Activated naive CD8-positive, alpha-beta T cell treated with anti-CD3 and anti-CD28 coated beads for 36 hours (primary cell): ENCODE data around the gene ADAMTS3. TPM values are rescaled to one million over a fixed set of nuclear protein-coding genes. Genes with fewer than 3 reads are reported as not detected.

Experiments
- DNase-seq: peaks from one replicate; pipeline ENCODE4 v3.0.0; 2021
- H3K27ac Mint-ChIP-seq: one replicate; pipeline ENCODE4 v1.8.0; 2022; ENCODE audit warnings: mild to moderate bottlenecking, moderate library complexity, mixed read lengths
- H3K27me3 Mint-ChIP-seq: one replicate; pipeline ENCODE4 v1.8.0; 2022; ENCODE audit warnings: mild to moderate bottlenecking, mixed read lengths
- H3K36me3 Mint-ChIP-seq: one replicate; pipeline ENCODE4 v1.8.0; 2021; ENCODE audit warnings: mild to moderate bottlenecking, mixed read lengths
- H3K4me1 Mint-ChIP-seq: one replicate; pipeline ENCODE4 v1.8.0; 2021; ENCODE audit warnings: mixed read lengths
- H3K4me3 Mint-ChIP-seq: one replicate; pipeline ENCODE4 v1.8.0; 2022; ENCODE audit warnings: mild to moderate bottlenecking, moderate library complexity, mixed read lengths
- H3K9me3 Mint-ChIP-seq: one replicate; pipeline ENCODE4 v1.8.0; 2022; ENCODE audit warnings: mixed read lengths
- total RNA-seq, 2 experiments: library from RNA; stranded (reverse); gene quantifications; one replicate each; pipeline ENCODE4 v1.2.3, GENCODE V29; 2021

The ADAMTS3 gene
- total RNA-seq, 2 experiments from 2014 or later, result not detected

- no peak for DNase-seq
- no peaks in the 10 kb centered on the region for H3K36me3 Mint-ChIP-seq
- no peak overlapping the region for H3K27ac Mint-ChIP-seq
- peaks cover 1% of the 10 kb centered on the region for H3K4me1 Mint-ChIP-seq
- H3K4me3 Mint-ChIP-seq, result no peak overlapping the region
- H3K27me3 Mint-ChIP-seq, result peaks cover 6% of the 10 kb centered on the region
- H3K9me3 Mint-ChIP-seq, result no peaks in the 10 kb centered on the region
Observed at GRCh38 chr4:72527038-72527646, 41.9 kb downstream of the ADAMTS3 start.

DNA sequence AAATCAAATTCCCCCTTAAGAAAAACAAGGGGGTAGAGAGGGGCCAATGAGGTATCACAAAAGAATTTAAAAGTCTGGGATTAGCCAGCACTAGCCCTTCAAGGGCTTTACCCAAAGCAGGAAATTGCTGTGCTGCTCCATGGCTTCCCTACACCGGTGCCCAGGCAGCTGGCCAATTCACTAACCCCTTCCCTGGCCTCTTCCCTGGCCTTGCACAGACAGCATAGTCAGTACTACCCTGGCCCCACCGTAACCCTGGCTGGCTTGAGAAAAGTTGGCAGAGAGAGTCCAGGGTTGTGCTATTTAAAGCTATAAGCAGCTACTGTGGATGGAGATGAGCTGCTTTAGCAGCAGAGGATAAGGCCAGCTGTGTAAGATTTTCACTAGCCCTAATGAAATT lies 43.1 kb downstream of the ADAMTS3 start:
- Mint-ChIP-seq H3K4me1 (peaks cover 1% of the 10 kb centered on the region), H3K4me3 (no peak overlapping the region), H3K36me3 (no peaks in the 10 kb centered on the region), H3K27ac (no peak overlapping the region), H3K27me3 (peaks cover 6% of the 10 kb centered on the region), H3K9me3 (no peaks in the 10 kb centered on the region)
- no peak for DNase-seq

GRCh38 chr4:72522440-72522839 lies 46.6 kb downstream of the ADAMTS3 start:
- Mint-ChIP-seq H3K4me1 (peaks cover 1% of the 10 kb centered on the region), H3K4me3 (no peak overlapping the region), H3K9me3 (peaks cover 2% of the 10 kb centered on the region), H3K36me3 (no peaks in the 10 kb centered on the region), H3K27me3 (peaks cover 6% of the 10 kb centered on the region), H3K27ac (no peak overlapping the region)
- DNase-seq, result no peak

DNA sequence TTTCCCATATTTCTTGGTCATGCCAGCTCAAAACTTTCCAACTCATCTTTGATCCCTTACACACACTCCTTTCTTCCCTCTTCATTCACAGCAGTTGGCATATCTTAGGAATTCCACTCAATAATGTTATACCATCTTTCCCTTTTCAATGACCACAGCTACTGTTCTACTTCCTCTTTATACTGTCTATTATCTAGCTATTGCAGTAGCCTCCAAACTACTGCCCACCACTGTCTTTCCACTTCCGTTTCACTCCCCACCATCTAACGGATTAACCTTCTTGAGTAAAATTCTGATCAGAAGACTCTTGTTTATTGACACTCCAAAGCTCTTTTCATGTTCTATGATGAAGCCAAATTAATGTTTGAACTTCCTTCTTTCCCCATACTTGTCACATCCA lies 55.8 kb downstream of the ADAMTS3 start:
- no peak for DNase-seq
- Mint-ChIP-seq H3K27ac (no peak overlapping the region), H3K4me3 (no peak overlapping the region), H3K36me3 (no peaks in the 10 kb centered on the region), H3K27me3 (no peaks in the 10 kb centered on the region), H3K9me3 (peaks cover 3% of the 10 kb centered on the region), H3K4me1 (no peaks in the 10 kb centered on the region)

DNA sequence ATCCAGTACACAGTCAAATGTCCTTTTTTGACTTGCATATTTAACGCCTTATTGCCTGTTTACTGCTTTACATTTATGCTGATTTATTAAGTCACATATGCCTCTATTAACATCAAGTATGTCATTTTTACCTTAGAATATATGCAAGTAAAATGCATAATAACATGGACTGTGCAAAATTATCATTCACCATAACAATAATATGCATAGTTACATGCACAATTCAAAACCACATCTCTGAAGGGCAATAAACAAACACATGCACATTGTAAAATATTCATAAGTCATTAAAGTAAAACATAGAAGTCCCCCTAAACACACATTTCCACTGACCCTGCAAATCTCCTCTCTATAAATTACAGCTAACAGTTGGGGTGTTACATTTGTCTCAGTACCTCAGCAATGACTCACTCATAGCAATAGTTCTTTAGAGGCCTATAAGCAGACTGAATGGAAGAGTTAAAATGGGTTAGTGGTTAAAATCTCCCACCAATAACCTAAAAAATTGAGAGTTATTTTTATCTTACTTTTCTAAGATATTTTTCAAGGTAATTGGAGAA lies 61.1 kb downstream of the ADAMTS3 start:
- Mint-ChIP-seq H3K4me1 (no peaks in the 10 kb centered on the region), H3K4me3 (no peak overlapping the region), H3K27me3 (peaks cover 9% of the 10 kb centered on the region)

GRCh38 chr4:72507167-72507566 lies 61.9 kb downstream of the ADAMTS3 start:
- DNase-seq, result no peak
- Mint-ChIP-seq H3K4me1 (no peaks in the 10 kb centered on the region), H3K27ac (no peak overlapping the region), H3K9me3 (peaks cover 2% of the 10 kb centered on the region), H3K36me3 (no peaks in the 10 kb centered on the region), H3K27me3 (peaks cover 9% of the 10 kb centered on the region), H3K4me3 (no peak overlapping the region)

More for the DNA sequence above, 61.1 kb downstream of the ADAMTS3 start:
- Mint-ChIP-seq H3K27ac (no peak overlapping the region), H3K9me3 (peaks cover 2% of the 10 kb centered on the region), H3K36me3 (no peaks in the 10 kb centered on the region)
- no peak for DNase-seq

GRCh38 chr4:72505314-72505744 lies 63.7 kb downstream of the ADAMTS3 start:
- H3K4me1 Mint-ChIP-seq, result no peaks in the 10 kb centered on the region

DNA sequence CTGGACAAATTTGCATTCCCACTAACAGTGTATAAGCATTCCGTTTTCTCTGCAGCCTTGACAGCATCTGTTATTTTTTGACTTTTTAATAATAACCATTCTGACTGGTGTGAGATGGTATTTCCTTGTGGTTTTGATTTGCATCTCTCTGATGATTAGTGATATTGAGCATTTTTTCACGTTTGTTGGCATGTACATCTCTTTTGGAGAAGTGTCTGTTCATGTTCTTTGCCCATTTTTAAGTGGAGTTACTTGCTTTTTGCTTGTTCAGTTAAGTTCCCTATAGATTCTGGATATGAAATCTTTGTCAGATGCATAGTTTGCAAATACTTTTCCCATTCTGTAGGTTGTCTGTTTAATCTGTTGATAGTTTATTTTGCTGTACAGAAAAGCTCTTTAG lies 68.8 kb downstream of the ADAMTS3 start:
- no peak for DNase-seq
- H3K4me1 Mint-ChIP-seq, result no peaks in the 10 kb centered on the region
- H3K9me3 Mint-ChIP-seq, result peaks cover 1% of the 10 kb centered on the region
- H3K36me3 Mint-ChIP-seq, result no peaks in the 10 kb centered on the region
- H3K27me3 Mint-ChIP-seq, result no peaks in the 10 kb centered on the region
- H3K4me3 Mint-ChIP-seq, result no peak overlapping the region
- H3K27ac Mint-ChIP-seq, result no peak overlapping the region

More at GRCh38 chr4:72505314-72505744, 63.7 kb downstream of the ADAMTS3 start:
- Mint-ChIP-seq H3K27ac (no peak overlapping the region), H3K36me3 (no peaks in the 10 kb centered on the region), H3K27me3 (peaks cover 9% of the 10 kb centered on the region), H3K9me3 (peaks cover 1% of the 10 kb centered on the region), H3K4me3 (no peak overlapping the region)
- no peak for DNase-seq

- no peaks in the 10 kb centered on the region for H3K36me3 Mint-ChIP-seq
- H3K4me1 Mint-ChIP-seq, result no peaks in the 10 kb centered on the region
- DNase-seq, result no peak
- no peak overlapping the region for H3K27ac Mint-ChIP-seq
- no peaks in the 10 kb centered on the region for H3K27me3 Mint-ChIP-seq
- no peak overlapping the region for H3K4me3 Mint-ChIP-seq
- H3K9me3 Mint-ChIP-seq, result peaks cover 8% of the 10 kb centered on the region
Observed at GRCh38 chr4:72496119-72496518, 72.9 kb downstream of the ADAMTS3 start.

DNA sequence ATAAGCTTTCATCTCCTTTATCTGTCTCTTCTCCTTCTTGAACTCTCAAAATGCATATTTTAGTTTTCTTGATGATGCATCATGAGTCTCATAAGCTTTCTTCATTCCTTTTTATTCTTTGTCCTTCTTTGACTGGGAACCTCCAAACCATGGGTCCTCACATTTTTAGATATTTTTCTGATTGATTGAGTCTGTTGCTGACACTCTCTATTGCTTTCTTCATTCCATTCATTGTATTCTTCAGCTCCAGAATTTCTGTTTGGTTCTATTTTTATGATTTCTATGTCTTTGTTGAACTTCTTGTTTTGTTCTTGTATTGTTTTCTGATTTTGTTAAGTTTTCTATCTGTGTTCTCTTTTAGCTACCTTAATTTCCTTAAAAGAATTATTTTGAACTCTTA lies 74.9 kb downstream of the ADAMTS3 start:
- Mint-ChIP-seq H3K27ac (no peak overlapping the region), H3K9me3 (peaks cover 7% of the 10 kb centered on the region), H3K36me3 (no peaks in the 10 kb centered on the region), H3K27me3 (no peaks in the 10 kb centered on the region), H3K4me3 (no peak overlapping the region), H3K4me1 (no peaks in the 10 kb centered on the region)
- DNase-seq, result no peak

DNA sequence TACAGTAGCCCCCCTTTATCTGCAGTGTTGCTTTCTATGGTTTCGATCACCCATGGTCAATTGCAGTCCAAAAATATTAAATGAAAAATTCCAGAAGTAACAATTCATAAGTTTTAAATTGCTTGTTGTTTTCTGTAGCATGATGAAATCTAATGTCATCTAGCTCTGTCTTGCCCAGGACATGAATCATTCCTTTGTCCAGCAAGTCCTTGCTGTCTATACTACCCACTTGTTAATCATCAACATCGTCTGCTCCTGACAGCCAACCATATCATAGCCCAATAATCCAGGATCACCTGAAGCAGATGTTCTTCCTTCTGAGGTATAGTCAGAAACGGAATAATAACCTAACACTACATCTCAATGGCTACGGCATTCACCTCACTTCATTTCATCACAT lies 79.8 kb downstream of the ADAMTS3 start:
- Mint-ChIP-seq H3K27ac (no peak overlapping the region), H3K4me3 (no peak overlapping the region), H3K9me3 (peaks cover 3% of the 10 kb centered on the region), H3K36me3 (no peaks in the 10 kb centered on the region), H3K27me3 (no peaks in the 10 kb centered on the region), H3K4me1 (no peaks in the 10 kb centered on the region)
- no peak for DNase-seq

- Mint-ChIP-seq H3K27ac (no peak overlapping the region), H3K27me3 (no peaks in the 10 kb centered on the region), H3K4me1 (no peaks in the 10 kb centered on the region), H3K9me3 (no peaks in the 10 kb centered on the region), H3K36me3 (no peaks in the 10 kb centered on the region), H3K4me3 (no peak overlapping the region)
- no peak for DNase-seq
Observed at GRCh38 chr4:72486991-72487390, 82.0 kb downstream of the ADAMTS3 start.

GRCh38 chr4:72484981-72485380 lies 84.0 kb downstream of the ADAMTS3 start:
- H3K27me3 Mint-ChIP-seq, result no peaks in the 10 kb centered on the region
- H3K27ac Mint-ChIP-seq, result no peak overlapping the region
- H3K36me3 Mint-ChIP-seq, result no peaks in the 10 kb centered on the region
- no peak overlapping the region for H3K4me3 Mint-ChIP-seq
- peaks cover 2% of the 10 kb centered on the region for H3K9me3 Mint-ChIP-seq
- H3K4me1 Mint-ChIP-seq, result no peaks in the 10 kb centered on the region
- no peak for DNase-seq

DNA sequence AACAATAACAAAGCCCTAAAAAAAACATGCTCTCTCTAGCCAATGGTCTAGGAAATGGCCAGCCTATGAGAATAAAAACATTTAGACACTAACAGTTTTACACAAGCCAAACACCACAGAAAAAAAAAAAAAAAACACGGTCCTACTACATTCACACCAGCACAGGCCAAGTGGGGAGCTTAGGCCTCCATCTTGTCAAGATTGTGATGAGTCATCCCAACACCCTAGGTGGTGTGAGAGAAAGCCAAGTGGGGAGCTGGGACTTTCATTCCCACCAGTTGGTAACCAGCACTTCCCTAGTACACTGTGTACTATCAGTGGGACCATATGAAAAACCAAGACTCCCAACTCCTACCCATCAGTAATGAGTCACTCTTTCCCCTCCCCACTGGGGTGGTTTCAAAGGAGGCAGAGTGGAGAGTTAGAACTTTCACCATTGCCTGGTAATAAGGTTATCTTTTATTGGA lies 95.6 kb downstream of the ADAMTS3 start:
- no peak overlapping the region for H3K4me3 Mint-ChIP-seq

GRCh38 chr4:72471816-72472215 lies 97.2 kb downstream of the ADAMTS3 start:
- peaks cover 2% of the 10 kb centered on the region for H3K9me3 Mint-ChIP-seq
- H3K4me1 Mint-ChIP-seq, result no peaks in the 10 kb centered on the region
- H3K27ac Mint-ChIP-seq, result no peak overlapping the region
- H3K36me3 Mint-ChIP-seq, result no peaks in the 10 kb centered on the region
- H3K4me3 Mint-ChIP-seq, result no peak overlapping the region
- no peaks in the 10 kb centered on the region for H3K27me3 Mint-ChIP-seq
- DNase-seq, result no peak

More for the DNA sequence above, 95.6 kb downstream of the ADAMTS3 start:
- Mint-ChIP-seq H3K9me3 (peaks cover 2% of the 10 kb centered on the region), H3K36me3 (no peaks in the 10 kb centered on the region), H3K27ac (no peak overlapping the region), H3K4me1 (no peaks in the 10 kb centered on the region), H3K27me3 (no peaks in the 10 kb centered on the region)
- DNase-seq, result no peak

- H3K4me3 Mint-ChIP-seq, result no peak overlapping the region
- H3K9me3 Mint-ChIP-seq, result peaks cover 2% of the 10 kb centered on the region
- H3K27me3 Mint-ChIP-seq, result no peaks in the 10 kb centered on the region
- no peaks in the 10 kb centered on the region for H3K36me3 Mint-ChIP-seq
- no peak for DNase-seq
- H3K27ac Mint-ChIP-seq, result no peak overlapping the region
- H3K4me1 Mint-ChIP-seq, result no peaks in the 10 kb centered on the region
Observed at GRCh38 chr4:72468904-72469502, 100.0 kb downstream of the ADAMTS3 start.
